Activated B cell treated with CpG ODN at 0.5 μM for 24 hours (primary cell): ENCODE data around the gene MEIS2. TPM values are rescaled to one million over a fixed set of nuclear protein-coding genes. Genes with fewer than 3 reads are reported as not detected.

Experiments used
- ATAC-seq: fragments of 200-7000 bp; cut with Tn5 transposase; one replicate; pipeline ENCODE4 v1.10.0; 2021; ENCODE audit warnings: low read depth, mild to moderate bottlenecking, moderate library complexity
- CTCF ChIA-PET: fragments of 350-600 bp; sonication (Branson Sonifier 250); formaldehyde crosslinking; loops from one replicate; lab custom pipeline; 2021; ENCODE audit warnings: antibody characterized with exemption; lab: Charles Lee
- POLR2A ChIA-PET: fragments of 350-600 bp; sonication (Branson Sonifier 250); formaldehyde crosslinking; loops from one replicate; lab custom pipeline; 2021; ENCODE audit warnings: antibody characterized with exemption; lab: Charles Lee
- DNase-seq: peaks from one replicate; pipeline ENCODE4 v3.0.0; 2022
- H3K27ac Mint-ChIP-seq: one replicate; pipeline ENCODE4 v1.8.0; 2020; ENCODE audit warnings: mixed read lengths
- H3K27me3 Mint-ChIP-seq: one replicate; pipeline ENCODE4 v1.8.0; 2021; ENCODE audit warnings: mixed read lengths
- H3K36me3 Mint-ChIP-seq: one replicate; pipeline ENCODE4 v1.8.0; 2021; ENCODE audit warnings: low read depth, mixed read lengths
- H3K4me1 Mint-ChIP-seq: one replicate; pipeline ENCODE4 v1.8.0; 2021; ENCODE audit warnings: mixed read lengths
- H3K4me3 Mint-ChIP-seq: one replicate; pipeline ENCODE4 v1.8.0; 2020; ENCODE audit warnings: mild to moderate bottlenecking, mixed read lengths
- H3K9me3 Mint-ChIP-seq: one replicate; pipeline ENCODE4 v1.8.0; 2020; ENCODE audit warnings: mixed read lengths
- intact Hi-C: fragments of 100-400 bp; cut with micrococcal nuclease; formaldehyde crosslinking; loops from one replicate; pipeline ENCODE4 v1.15.1; 2024
- total RNA-seq: library from RNA; stranded (reverse); gene quantifications from 2 replicates; pipeline ENCODE4 v1.2.3, GENCODE V29; 2022
- TF ChIP-seq, protein P1 (sequence below): fragments of 200-600 bp; IDR thresholded peaks from one replicate; pipeline ENCODE4 v1.8.0; 2022; ENCODE audit warnings: antibody characterized with exemption, mild to moderate bottlenecking

Gene MEIS2
- total RNA-seq, 1 donor from 2014 or later = 0.24 TPM

DNA sequence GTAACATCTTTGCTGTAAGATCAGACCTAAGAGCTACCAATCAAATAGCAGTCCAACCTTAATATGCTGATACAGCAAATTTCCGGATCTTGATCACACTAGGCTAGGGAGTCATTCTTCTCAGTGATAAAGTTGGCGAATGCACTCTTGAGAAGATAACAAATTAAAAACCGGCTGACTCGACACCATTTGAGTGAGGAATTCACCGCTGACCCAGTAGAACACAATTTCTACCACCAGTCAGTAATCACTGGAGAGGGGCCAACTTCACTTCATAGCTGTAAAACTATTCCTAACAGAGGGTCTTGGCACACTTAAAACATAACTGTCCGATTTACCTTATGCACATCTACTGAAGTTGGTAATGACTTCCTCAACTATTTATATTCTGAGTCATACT, 47.2 kb downstream of the MEIS2 start:
- no peaks in the 10 kb centered on the region for H3K27me3 Mint-ChIP-seq
- H3K27ac Mint-ChIP-seq = no peak overlapping the region
- H3K4me1 Mint-ChIP-seq = no peaks in the 10 kb centered on the region
- no peak overlapping the region for H3K4me3 Mint-ChIP-seq
- DNase-seq = no peak
- H3K36me3 Mint-ChIP-seq = no peaks in the 10 kb centered on the region
- POLR2A ChIA-PET = no interaction called here
- TF ChIP-seq, protein P1, sequence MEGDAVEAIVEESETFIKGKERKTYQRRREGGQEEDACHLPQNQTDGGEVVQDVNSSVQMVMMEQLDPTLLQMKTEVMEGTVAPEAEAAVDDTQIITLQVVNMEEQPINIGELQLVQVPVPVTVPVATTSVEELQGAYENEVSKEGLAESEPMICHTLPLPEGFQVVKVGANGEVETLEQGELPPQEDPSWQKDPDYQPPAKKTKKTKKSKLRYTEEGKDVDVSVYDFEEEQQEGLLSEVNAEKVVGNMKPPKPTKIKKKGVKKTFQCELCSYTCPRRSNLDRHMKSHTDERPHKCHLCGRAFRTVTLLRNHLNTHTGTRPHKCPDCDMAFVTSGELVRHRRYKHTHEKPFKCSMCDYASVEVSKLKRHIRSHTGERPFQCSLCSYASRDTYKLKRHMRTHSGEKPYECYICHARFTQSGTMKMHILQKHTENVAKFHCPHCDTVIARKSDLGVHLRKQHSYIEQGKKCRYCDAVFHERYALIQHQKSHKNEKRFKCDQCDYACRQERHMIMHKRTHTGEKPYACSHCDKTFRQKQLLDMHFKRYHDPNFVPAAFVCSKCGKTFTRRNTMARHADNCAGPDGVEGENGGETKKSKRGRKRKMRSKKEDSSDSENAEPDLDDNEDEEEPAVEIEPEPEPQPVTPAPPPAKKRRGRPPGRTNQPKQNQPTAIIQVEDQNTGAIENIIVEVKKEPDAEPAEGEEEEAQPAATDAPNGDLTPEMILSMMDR = no peak
- CTCF ChIA-PET = no interaction called here
- intact Hi-C loops = no loop called here
- ATAC-seq = no peak
- H3K9me3 Mint-ChIP-seq = no peaks in the 10 kb centered on the region

DNA sequence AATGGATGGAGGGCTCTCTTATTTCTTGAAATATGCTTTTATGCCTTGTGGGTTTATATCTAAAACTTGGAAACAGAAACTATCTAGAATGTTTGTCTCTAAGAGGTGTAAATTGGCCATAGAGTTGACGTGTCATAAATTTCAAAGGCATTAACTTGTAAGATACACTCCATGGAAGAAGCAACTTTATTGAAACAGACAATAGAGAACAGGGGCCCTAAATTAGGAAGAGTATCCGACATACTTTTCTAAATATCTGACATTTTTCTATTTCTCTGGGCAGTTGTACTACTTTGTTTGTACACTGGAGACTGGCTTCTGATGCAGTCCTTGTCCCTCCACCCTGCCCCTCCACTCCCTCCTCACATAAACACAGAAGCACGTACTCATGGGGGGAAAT, 50.0 kb downstream of the MEIS2 start:
- no peak for DNase-seq
- no peak overlapping the region for H3K4me3 Mint-ChIP-seq
- ChIA-PET CTCF (no interaction called here), POLR2A (no interaction called here)
- no peak for ATAC-seq
- no peaks in the 10 kb centered on the region for H3K27me3 Mint-ChIP-seq
- H3K36me3 Mint-ChIP-seq = no peaks in the 10 kb centered on the region
- intact Hi-C loops = no loop called here
- H3K4me1 Mint-ChIP-seq = no peaks in the 10 kb centered on the region
- TF ChIP-seq, protein P1 = no peak
- H3K27ac Mint-ChIP-seq = no peak overlapping the region
- H3K9me3 Mint-ChIP-seq = no peaks in the 10 kb centered on the region

DNA sequence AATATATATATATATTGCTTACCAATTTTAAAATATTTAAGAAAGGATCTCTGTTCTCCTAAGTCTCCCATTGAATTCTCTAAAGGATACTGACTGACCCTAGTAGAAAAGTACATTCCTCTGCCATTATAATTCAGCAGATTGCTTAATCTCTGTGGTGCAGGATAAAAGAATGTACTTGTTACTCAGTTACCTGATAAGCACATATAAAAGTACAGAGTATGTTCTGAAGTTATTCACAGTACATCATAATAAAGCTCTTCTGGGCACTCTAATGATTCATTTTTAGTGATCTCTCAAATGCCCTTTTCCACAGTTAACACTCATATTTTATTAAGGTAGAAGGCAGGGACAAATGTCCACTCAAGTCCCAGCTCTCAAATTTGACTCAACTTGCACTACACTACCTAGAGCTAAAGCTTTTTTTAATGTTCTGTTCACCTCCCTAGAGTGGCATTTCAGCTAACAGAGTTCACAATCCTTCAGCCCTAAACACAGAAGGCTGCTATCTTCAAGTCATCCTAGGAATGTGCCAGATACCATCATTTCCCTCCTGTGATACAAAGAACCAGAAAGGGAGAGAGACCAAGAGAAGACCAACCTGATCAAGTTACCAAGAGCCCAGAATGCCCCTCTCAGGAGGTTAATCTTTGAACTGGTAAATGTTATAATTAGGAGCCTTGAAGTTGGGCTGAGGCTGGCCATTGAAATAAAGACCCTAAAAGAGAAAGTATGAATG, 53.3 kb downstream of the MEIS2 start:
- H3K4me3 Mint-ChIP-seq = no peak overlapping the region

DNA sequence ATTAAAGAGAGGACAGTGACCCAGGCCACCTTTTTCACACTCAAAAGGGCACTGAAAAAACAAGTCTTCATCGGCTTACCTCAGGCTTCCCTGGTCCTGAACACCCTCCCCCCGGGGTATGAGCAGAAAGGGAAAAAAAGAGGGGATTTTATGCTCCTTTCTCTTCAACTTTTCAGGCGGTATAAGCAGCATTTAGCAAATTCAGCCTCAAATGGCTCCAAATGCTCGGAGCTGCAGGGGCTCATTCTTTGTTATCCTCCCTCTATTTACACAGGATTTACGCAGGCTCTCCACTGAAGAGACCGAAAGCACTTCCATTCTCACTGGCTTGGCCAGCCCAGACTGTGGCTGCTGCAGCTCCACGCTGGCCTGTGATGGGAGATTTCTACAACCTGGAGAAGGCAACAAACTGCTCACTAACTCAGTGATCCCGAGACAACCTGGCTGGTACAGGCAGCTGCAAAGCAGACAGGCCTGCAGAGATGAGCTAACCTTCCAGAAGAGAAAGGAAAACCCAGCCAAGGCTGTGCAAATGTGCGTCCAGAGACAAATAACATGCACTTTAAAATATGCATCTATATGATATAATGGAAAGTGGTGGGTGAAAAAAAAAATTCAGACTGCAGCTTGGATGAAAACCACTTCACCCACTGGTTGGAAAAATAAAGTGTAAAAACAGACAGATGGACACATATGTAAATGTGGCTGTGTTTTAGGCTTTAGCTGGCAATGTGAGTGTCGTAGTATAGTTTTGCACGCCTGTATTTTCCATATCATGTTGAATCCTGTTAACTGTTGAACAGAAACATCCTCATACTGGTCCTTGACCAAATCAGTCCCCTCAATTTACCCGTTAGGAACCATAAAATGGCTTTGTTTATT, 54.2 kb downstream of the MEIS2 start:
- H3K27ac Mint-ChIP-seq = no peak overlapping the region
- TF ChIP-seq, protein P1 = no peak
- intact Hi-C loops = no loop called here
- H3K4me1 Mint-ChIP-seq = no peaks in the 10 kb centered on the region
- ChIA-PET POLR2A (no interaction called here), CTCF (no interaction called here)
- ATAC-seq = no peak
- H3K27me3 Mint-ChIP-seq = no peaks in the 10 kb centered on the region
- no peaks in the 10 kb centered on the region for H3K9me3 Mint-ChIP-seq
- H3K36me3 Mint-ChIP-seq = no peaks in the 10 kb centered on the region
- no peak overlapping the region for H3K4me3 Mint-ChIP-seq
- DNase-seq = no peak

More for the DNA sequence above, 53.3 kb downstream of the MEIS2 start:
- CTCF ChIA-PET = no interaction called here
- H3K27me3 Mint-ChIP-seq = no peaks in the 10 kb centered on the region
- ATAC-seq (no peak), DNase-seq (no peak)
- intact Hi-C loops = no loop called here
- TF ChIP-seq, protein P1 = no peak
- POLR2A ChIA-PET = no interaction called here
- no peak overlapping the region for H3K27ac Mint-ChIP-seq
- H3K9me3 Mint-ChIP-seq = no peaks in the 10 kb centered on the region
- H3K36me3 Mint-ChIP-seq = no peaks in the 10 kb centered on the region
- no peaks in the 10 kb centered on the region for H3K4me1 Mint-ChIP-seq
